ENCODE results near the gene RUNX2.

GRCh38 chr6:45668705-45669104, 340.6 kb downstream of the RUNX2 start:
- TF ChIP-seq REST (tag by site-specific recombination; IDR thresholded peaks at IDR 0.05) (no peak), ZSCAN5A (tag by site-specific recombination; IDR thresholded peaks at IDR 0.05) (no peak), CTCF (tag by site-specific recombination; IDR thresholded peaks at IDR 0.05) (no peak), ZBTB17 (tag by site-specific recombination; IDR thresholded peaks at IDR 0.05) (no peak), ZNF10 (tag by site-specific recombination; IDR thresholded peaks at IDR 0.05) (no peak), ZNF221 (tag by site-specific recombination; IDR thresholded peaks at IDR 0.05; ENCODE audit: borderline replicate concordance) (no peak), PBX3 (CRISPR knock-in tag; IDR thresholded peaks at IDR 0.05) (no peak), ZNF121 (tag by site-specific recombination; IDR thresholded peaks at IDR 0.05) (no peak), ELK4 (IDR thresholded peaks at IDR 0.05; ENCODE audit: borderline replicate concordance, low read depth, low read length) (no peak), ZNF513 (tag by site-specific recombination; IDR thresholded peaks at IDR 0.05) (no peak)
